Measurements from ENCODE around the gene COX6A1. TPM values are rescaled to one million over a fixed set of nuclear protein-coding genes. Genes with fewer than 3 reads are reported as not detected.
A peak's percentile ranks its signal among the peaks of the same experiment; 100 is the strongest.

COX6A1 gene
- total and polyA plus RNA-seq, 2 of the 13 experiments (the other 11 are each of a cell fraction or from before 2014, with no cell fraction given), result 542 to 673 TPM

DNA sequence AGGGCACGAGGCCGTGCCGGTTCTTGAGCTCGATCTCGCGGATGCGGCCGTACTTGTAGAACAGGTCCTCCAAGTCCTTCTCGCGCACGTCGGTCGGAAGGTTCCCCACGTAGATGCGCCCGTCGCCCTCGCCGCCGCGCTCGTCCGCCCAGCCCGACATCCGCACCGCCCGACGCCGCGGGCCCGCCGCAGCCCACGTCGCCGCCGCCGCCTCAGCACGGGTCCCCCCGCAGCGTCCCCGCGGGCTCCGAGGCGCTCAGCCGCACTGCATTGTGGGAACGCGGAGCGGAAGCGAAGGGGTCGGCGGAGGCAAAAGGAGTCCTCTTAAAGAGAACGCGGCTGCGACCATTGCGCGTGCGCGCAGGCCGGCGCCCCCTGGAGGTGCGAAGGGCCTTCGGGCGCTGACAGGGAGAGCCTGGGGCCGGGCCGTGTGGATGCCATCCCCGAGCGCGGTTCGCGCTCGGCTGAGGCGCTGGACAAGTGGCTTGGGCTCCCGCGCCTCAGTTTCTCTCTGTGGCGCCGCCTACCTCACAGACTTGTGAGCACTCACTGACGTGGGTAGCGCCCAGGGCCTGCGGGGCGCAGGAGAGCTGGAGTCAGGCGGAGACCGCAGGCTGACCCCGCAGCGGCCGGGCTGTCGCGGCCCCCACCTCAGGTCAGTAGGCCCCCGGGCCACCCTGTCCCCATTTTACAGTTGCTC is 31.7 kb downstream of the COX6A1 start, which contains the start of gene SRSF9 (continued):
- TF ChIP-seq NFKB2 (CRISPR knock-in tag; IDR thresholded peaks at IDR 0.05; ENCODE audit: borderline replicate concordance) (peak; percentile 54; the same call in 1 of the 2 replicates), FOXO1 (CRISPR knock-in tag; IDR thresholded peaks at IDR 0.05) (no peak), RFXAP (CRISPR knock-in tag; IDR thresholded peaks at IDR 0.05; ENCODE audit: borderline replicate concordance) (no peak), KDM6A (CRISPR knock-in tag; IDR thresholded peaks at IDR 0.05; ENCODE audit: low read depth) (no peak), U2AF2 (IDR thresholded peaks at IDR 0.05; ENCODE audit: low read depth, low read length) (no peak), ZFP62 (CRISPR knock-in tag; IDR thresholded peaks at IDR 0.05) (no peak), MAZ (IDR thresholded peaks at IDR 0.05; ENCODE audit: borderline replicate concordance, low read depth, low read length) (0 out of 2 replicates have a peak, but pooled peaks have one; percentile 44), MAZ (CRISPR knock-in tag; IDR thresholded peaks at IDR 0.05; ENCODE audit: low read depth) (peak; percentile 88), CBX1 (IDR thresholded peaks at IDR 0.05; ENCODE audit: low read depth) (no peak), KDM4B (CRISPR knock-in tag; IDR thresholded peaks at IDR 0.05) (no peak), PPARG (CRISPR knock-in tag; conservative IDR thresholded peaks at IDR 0.05) (peak; percentile 32; the same call in 1 of the 2 replicates), ZSCAN20 (CRISPR knock-in tag; IDR thresholded peaks at IDR 0.05; ENCODE audit: borderline replicate concordance) (no peak)
- TF ChIP-seq, protein P1, sequence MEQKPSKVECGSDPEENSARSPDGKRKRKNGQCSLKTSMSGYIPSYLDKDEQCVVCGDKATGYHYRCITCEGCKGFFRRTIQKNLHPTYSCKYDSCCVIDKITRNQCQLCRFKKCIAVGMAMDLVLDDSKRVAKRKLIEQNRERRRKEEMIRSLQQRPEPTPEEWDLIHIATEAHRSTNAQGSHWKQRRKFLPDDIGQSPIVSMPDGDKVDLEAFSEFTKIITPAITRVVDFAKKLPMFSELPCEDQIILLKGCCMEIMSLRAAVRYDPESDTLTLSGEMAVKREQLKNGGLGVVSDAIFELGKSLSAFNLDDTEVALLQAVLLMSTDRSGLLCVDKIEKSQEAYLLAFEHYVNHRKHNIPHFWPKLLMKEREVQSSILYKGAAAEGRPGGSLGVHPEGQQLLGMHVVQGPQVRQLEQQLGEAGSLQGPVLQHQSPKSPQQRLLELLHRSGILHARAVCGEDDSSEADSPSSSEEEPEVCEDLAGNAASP (CRISPR knock-in tag; IDR thresholded peaks at IDR 0.05; ENCODE audit: borderline replicate concordance), result peak; percentile 63; the same call in 1 of the 2 replicates
- TF ChIP-seq, protein P2, sequence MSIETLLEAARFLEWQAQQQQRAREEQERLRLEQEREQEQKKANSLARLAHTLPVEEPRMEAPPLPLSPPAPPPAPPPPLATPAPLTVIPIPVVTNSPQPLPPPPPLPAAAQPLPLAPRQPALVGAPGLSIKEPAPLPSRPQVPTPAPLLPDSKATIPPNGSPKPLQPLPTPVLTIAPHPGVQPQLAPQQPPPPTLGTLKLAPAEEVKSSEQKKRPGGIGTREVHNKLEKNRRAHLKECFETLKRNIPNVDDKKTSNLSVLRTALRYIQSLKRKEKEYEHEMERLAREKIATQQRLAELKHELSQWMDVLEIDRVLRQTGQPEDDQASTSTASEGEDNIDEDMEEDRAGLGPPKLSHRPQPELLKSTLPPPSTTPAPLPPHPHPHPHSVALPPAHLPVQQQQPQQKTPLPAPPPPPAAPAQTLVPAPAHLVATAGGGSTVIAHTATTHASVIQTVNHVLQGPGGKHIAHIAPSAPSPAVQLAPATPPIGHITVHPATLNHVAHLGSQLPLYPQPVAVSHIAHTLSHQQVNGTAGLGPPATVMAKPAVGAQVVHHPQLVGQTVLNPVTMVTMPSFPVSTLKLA (IDR thresholded peaks at IDR 0.05), result no peak
- TF ChIP-seq, protein P3, sequence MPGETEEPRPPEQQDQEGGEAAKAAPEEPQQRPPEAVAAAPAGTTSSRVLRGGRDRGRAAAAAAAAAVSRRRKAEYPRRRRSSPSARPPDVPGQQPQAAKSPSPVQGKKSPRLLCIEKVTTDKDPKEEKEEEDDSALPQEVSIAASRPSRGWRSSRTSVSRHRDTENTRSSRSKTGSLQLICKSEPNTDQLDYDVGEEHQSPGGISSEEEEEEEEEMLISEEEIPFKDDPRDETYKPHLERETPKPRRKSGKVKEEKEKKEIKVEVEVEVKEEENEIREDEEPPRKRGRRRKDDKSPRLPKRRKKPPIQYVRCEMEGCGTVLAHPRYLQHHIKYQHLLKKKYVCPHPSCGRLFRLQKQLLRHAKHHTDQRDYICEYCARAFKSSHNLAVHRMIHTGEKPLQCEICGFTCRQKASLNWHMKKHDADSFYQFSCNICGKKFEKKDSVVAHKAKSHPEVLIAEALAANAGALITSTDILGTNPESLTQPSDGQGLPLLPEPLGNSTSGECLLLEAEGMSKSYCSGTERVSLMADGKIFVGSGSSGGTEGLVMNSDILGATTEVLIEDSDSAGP (CRISPR knock-in tag; IDR thresholded peaks at IDR 0.05; ENCODE audit: borderline replicate concordance), result peak; percentile 99
- TF ChIP-seq, protein P4, sequence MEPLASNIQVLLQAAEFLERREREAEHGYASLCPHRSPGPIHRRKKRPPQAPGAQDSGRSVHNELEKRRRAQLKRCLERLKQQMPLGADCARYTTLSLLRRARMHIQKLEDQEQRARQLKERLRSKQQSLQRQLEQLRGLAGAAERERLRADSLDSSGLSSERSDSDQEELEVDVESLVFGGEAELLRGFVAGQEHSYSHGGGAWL (CRISPR knock-in tag; IDR thresholded peaks at IDR 0.05), result 0 out of 2 replicates have a peak, but pooled peaks have one; percentile 46
- TF ChIP-seq, protein P5, sequence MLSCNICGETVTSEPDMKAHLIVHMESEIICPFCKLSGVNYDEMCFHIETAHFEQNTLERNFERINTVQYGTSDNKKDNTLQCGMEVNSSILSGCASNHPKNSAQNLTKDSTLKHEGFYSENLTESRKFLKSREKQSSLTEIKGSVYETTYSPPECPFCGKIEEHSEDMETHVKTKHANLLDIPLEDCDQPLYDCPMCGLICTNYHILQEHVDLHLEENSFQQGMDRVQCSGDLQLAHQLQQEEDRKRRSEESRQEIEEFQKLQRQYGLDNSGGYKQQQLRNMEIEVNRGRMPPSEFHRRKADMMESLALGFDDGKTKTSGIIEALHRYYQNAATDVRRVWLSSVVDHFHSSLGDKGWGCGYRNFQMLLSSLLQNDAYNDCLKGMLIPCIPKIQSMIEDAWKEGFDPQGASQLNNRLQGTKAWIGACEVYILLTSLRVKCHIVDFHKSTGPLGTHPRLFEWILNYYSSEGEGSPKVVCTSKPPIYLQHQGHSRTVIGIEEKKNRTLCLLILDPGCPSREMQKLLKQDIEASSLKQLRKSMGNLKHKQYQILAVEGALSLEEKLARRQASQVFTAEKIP (CRISPR knock-in tag; IDR thresholded peaks at IDR 0.05; ENCODE audit: borderline replicate concordance), result no peak
- TF ChIP-seq, protein P6, sequence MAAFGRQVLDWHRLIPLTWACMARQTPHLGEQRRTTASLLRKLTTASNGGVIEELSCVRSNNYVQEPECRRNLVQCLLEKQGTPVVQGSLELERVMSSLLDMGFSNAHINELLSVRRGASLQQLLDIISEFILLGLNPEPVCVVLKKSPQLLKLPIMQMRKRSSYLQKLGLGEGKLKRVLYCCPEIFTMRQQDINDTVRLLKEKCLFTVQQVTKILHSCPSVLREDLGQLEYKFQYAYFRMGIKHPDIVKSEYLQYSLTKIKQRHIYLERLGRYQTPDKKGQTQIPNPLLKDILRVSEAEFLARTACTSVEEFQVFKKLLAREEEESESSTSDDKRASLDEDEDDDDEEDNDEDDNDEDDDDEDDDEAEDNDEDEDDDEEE (CRISPR knock-in tag; IDR thresholded peaks at IDR 0.05), result peak; percentile 63; the same call in 1 of the 2 replicates
- TF ChIP-seq, protein P7, sequence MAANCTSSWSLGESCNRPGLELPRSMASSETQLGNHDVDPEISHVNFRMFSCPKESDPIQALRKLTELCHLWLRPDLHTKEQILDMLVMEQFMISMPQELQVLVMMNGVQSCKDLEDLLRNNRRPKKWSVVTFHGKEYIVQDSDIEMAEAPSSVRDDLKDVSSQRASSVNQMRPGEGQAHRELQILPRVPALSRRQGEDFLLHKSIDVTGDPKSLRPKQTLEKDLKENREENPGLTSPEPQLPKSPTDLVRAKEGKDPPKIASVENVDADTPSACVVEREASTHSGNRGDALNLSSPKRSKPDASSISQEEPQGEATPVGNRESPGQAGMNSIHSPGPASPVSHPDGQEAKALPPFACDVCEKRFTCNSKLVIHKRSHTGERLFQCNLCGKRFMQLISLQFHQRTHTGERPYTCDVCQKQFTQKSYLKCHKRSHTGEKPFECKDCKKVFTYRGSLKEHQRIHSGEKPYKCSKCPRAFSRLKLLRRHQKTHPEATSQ (CRISPR knock-in tag; IDR thresholded peaks at IDR 0.05; ENCODE audit: borderline replicate concordance), result no peak

Measured in HepG2 (cell line).